ENCODE measurements around the gene COA8. TPM values are rescaled to one million over a fixed set of nuclear protein-coding genes. Genes with fewer than 3 reads are reported as not detected.

The COA8 gene
- total RNA-seq, 4 donors from 2014 or later = 1.5 to 17.1 (median 15.2) TPM; not detected in 1

DNA sequence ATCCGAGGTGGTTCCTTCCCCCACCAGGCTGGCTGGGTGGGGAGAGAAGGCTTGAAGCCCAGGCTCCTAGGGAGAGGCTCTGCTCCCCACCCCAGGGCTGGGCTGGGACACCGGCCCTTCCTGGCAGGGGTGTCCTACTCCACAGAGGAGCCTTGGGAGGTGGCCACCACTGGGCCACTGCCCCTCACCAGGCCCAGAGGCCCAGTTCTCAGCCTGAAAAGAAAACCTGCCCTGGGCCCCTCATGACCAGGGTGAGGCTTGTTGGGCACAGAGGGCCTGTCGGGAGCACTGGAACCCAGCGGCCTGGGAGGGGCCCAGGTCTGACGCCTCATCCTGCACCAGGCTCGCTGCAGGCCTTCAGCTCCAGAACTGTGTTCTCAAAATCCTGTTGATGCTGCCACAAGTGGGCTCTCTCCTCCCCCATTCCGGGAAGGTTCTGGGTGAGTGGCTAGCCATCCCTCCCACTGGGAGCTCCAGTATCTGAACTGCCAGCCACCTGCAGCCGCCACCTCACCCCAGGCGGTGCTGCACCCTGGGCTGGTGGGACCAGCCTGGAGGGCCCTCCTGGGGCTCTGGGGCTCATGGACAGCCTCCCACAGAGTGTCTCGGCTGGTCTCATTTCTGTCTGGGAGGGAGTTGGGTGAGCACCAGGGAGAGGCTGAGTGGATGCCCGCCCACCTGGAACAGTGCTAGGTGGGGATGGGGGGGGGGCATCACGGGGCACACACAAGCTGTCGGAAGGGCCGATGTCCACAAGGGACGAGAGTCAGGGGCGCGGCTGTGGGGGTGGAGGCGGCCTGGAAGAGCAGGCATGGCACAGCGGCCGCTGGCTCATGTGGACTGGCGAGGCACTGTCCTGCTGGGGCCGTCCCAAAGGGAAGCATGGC lies 12.1 kb upstream of the COA8 start:
- H3K4me3 ChIP-seq = peak overlapping the region in 1 of 4 donors; percentile 15
- H3K36me3 ChIP-seq = no peaks in the 10 kb centered on the region
- H3K4me1 ChIP-seq = peaks cover 21 to 40% (median 30%) of the 10 kb centered on the region in 4 donors
- peak overlapping the region; percentile 72 to 89 (median 82) for H3K27ac ChIP-seq
- 40 to 73% methylated on average over 1 to 15 of the region's 22 CpGs for WGBS, 2 donors (ENCODE audit: low coverage in 1 of 2)
- in situ Hi-C loops (cut with MboI; ENCODE audit: low pct_ligation_motif_present in 1 of 4, low pct_unique_long_range_greater_than_20kb in 1 of 4, low sequenced_read_pairs in 3 of 4) (loop anchor here in 1 of 4 donors (10.0 kb wide), 1 partner anchor 46 kb away; no protein-coding TSS in a partner anchor), intact Hi-C loops (cut with DNase I; ENCODE audit: low total_unique reads) (no loop called here)
- H3K9me3 ChIP-seq = no peaks in the 10 kb centered on the region
- TF ChIP-seq, protein P1, sequence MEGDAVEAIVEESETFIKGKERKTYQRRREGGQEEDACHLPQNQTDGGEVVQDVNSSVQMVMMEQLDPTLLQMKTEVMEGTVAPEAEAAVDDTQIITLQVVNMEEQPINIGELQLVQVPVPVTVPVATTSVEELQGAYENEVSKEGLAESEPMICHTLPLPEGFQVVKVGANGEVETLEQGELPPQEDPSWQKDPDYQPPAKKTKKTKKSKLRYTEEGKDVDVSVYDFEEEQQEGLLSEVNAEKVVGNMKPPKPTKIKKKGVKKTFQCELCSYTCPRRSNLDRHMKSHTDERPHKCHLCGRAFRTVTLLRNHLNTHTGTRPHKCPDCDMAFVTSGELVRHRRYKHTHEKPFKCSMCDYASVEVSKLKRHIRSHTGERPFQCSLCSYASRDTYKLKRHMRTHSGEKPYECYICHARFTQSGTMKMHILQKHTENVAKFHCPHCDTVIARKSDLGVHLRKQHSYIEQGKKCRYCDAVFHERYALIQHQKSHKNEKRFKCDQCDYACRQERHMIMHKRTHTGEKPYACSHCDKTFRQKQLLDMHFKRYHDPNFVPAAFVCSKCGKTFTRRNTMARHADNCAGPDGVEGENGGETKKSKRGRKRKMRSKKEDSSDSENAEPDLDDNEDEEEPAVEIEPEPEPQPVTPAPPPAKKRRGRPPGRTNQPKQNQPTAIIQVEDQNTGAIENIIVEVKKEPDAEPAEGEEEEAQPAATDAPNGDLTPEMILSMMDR (IDR thresholded peaks at IDR 0.05) = no peak
- TF ChIP-seq POLR2AphosphoS5 (IDR thresholded peaks at IDR 0.05) (no peak), POLR2A (IDR thresholded peaks at IDR 0.05) (no peak)
- DNase-seq = no peak
- no peaks in the 10 kb centered on the region for H3K27me3 ChIP-seq

GRCh38 chr14:103551338-103551762 lies 11.4 kb upstream of the COA8 start:
- Histone ChIP-seq H3K9me3 (no peaks in the 10 kb centered on the region), H3K4me3 (peak overlapping the region in 1 of 4 donors; percentile 15), H3K27me3 (no peaks in the 10 kb centered on the region), H3K27ac (peak overlapping the region; percentile 72 to 89 (median 82)), H3K4me1 (peaks cover 21 to 40% (median 30%) of the 10 kb centered on the region in 4 donors), H3K36me3 (no peaks in the 10 kb centered on the region)
- in situ Hi-C loops (cut with MboI; ENCODE audit: low pct_ligation_motif_present in 1 of 4, low pct_unique_long_range_greater_than_20kb in 1 of 4, low sequenced_read_pairs in 3 of 4) = loop anchor here in 1 of 4 donors (10.0 kb wide), 1 partner anchor 47 kb away; no protein-coding TSS in a partner anchor
- TF ChIP-seq POLR2A (IDR thresholded peaks at IDR 0.05) (no peak), POLR2AphosphoS5 (IDR thresholded peaks at IDR 0.05) (peak in 2 of 3 donors; percentile 19 to 30)
- DNase-seq = no peak
- intact Hi-C loops (cut with DNase I; ENCODE audit: low total_unique reads) = no loop called here
- 71% methylated on average over 17 of the region's 17 CpGs; no CpG with 5 or more reads in 1 of the 2 donors for WGBS, 2 donors (ENCODE audit: low coverage in 1 of 2)

- in situ Hi-C loops (cut with MboI; ENCODE audit: low pct_ligation_motif_present in 1 of 4, low pct_unique_long_range_greater_than_20kb in 1 of 4, low sequenced_read_pairs in 3 of 4) = loop anchor here in 1 of 4 donors (10.0 kb wide), 1 partner anchor 47 kb away; no protein-coding TSS in a partner anchor
- no peaks in the 10 kb centered on the region for H3K36me3 ChIP-seq
- H3K27me3 ChIP-seq = no peaks in the 10 kb centered on the region
- no peak for DNase-seq
- 62 to 72% methylated on average over 5 to 17 of the region's 18 CpGs for WGBS, 2 donors (ENCODE audit: low coverage in 1 of 2)
- no peak overlapping the region for H3K4me3 ChIP-seq
- peaks cover 23 to 44% (median 28%) of the 10 kb centered on the region in 4 donors for H3K4me1 ChIP-seq
- H3K9me3 ChIP-seq = no peaks in the 10 kb centered on the region
- H3K27ac ChIP-seq = peak overlapping the region; percentile 72 to 89 (median 82)
- TF ChIP-seq EP300 (IDR thresholded peaks at IDR 0.05; ENCODE audit: low read depth) = no peak
- TF ChIP-seq POLR2A (IDR thresholded peaks at IDR 0.05) = no peak
- TF ChIP-seq, protein P1 (IDR thresholded peaks at IDR 0.05) = no peak
- no peak for TF ChIP-seq POLR2AphosphoS5 (IDR thresholded peaks at IDR 0.05)
- intact Hi-C loops (cut with DNase I; ENCODE audit: low total_unique reads) = no loop called here
Observed at GRCh38 chr14:103552011-103552845, 10.5 kb upstream of the COA8 start.

- Histone ChIP-seq H3K4me1 (peaks cover 25 to 50% (median 28%) of the 10 kb centered on the region in 4 donors), H3K36me3 (no peaks in the 10 kb centered on the region), H3K27me3 (no peaks in the 10 kb centered on the region), H3K9me3 (no peaks in the 10 kb centered on the region), H3K27ac (peak overlapping the region; percentile 72 to 89 (median 82)), H3K4me3 (no peak overlapping the region)
- 97 to 100% methylated on average over 2 to 11 of the region's 11 CpGs for WGBS, 2 donors (ENCODE audit: low coverage in 1 of 2)
- in situ Hi-C loops (cut with MboI; ENCODE audit: low pct_ligation_motif_present in 1 of 4, low pct_unique_long_range_greater_than_20kb in 1 of 4, low sequenced_read_pairs in 3 of 4) = loop anchor here in 1 of 4 donors (10.0 kb wide), 1 partner anchor 48 kb away; no protein-coding TSS in a partner anchor
- DNase-seq = peak; percentile 6
- intact Hi-C loops (cut with DNase I; ENCODE audit: low total_unique reads) = loop anchor here (1.0 kb wide), 1 partner anchor 25 kb away; no protein-coding TSS in a partner anchor
- TF ChIP-seq POLR2AphosphoS5 (IDR thresholded peaks at IDR 0.05) = no peak
- TF ChIP-seq, protein P1 (IDR thresholded peaks at IDR 0.05) = no peak
Observed at GRCh38 chr14:103552846-103553210, 9.9 kb upstream of the COA8 start.

Data from transverse colon (tissue), 4 donors.